Stomach smooth muscle (tissue), 2 donors: ENCODE data around the gene KIF4A.
A peak's percentile ranks its signal among the peaks of the same experiment; 100 is the strongest.

Experiments used
- H3K27ac ChIP-seq: one replicate; pipeline ENCODE4 v1.7.0; 2013; ENCODE audit warnings: mild to moderate bottlenecking, low read length, inconsistent platforms
- H3K27me3 ChIP-seq, 2 donors: one replicate each; pipeline ENCODE4 v1.7.0; 2013; ENCODE audit warnings: low read length in 2 of 2; ENCODE audit not compliant: insufficient read depth in 2 of 2, control insufficient read depth in 1 of 2
- H3K36me3 ChIP-seq, 2 donors: one replicate each; pipeline ENCODE4 v1.7.0; 2013; ENCODE audit warnings: low read length in 2 of 2; ENCODE audit not compliant: control insufficient read depth in 2 of 2, insufficient read depth in 2 of 2
- H3K4me1 ChIP-seq: one replicate; pipeline ENCODE4 v1.7.0; 2013; ENCODE audit warnings: low read length; ENCODE audit not compliant: control insufficient read depth, insufficient read depth
- H3K4me3 ChIP-seq, 2 donors: one replicate each; pipeline ENCODE4 v1.7.0; 2013; ENCODE audit warnings: low read length in 2 of 2
- H3K9ac ChIP-seq, 2 donors: one replicate each; pipeline ENCODE4 v1.7.0; 2013; ENCODE audit warnings: low read length in 2 of 2, mild to moderate bottlenecking in 1 of 2
- H3K9me3 ChIP-seq, 2 donors: one replicate each; pipeline ENCODE4 v1.7.0; 2013; ENCODE audit warnings: low read length in 2 of 2; ENCODE audit not compliant: control insufficient read depth in 2 of 2
- donor health status: healthy.
- donor health status: Pancreatic carcinoma.

KIF4A gene

GRCh38 chrX:70437921-70438665, 148.2 kb downstream of the KIF4A start:
- no peak overlapping the region for H3K4me3 ChIP-seq
- no peaks in the 10 kb centered on the region for H3K9me3 ChIP-seq
- H3K27ac ChIP-seq = no peak overlapping the region
- H3K9ac ChIP-seq = no peak overlapping the region
- no peaks in the 10 kb centered on the region for H3K36me3 ChIP-seq
- peaks cover 0 to 21% of the 10 kb centered on the region in 2 donors for H3K27me3 ChIP-seq
- peaks cover 10% of the 10 kb centered on the region for H3K4me1 ChIP-seq

- peaks cover 0 to 23% of the 10 kb centered on the region in 2 donors for H3K27me3 ChIP-seq
- no peak overlapping the region for H3K27ac ChIP-seq
- peaks cover 8% of the 10 kb centered on the region for H3K4me1 ChIP-seq
- no peak overlapping the region for H3K9ac ChIP-seq
- H3K36me3 ChIP-seq = no peaks in the 10 kb centered on the region
- no peak overlapping the region for H3K4me3 ChIP-seq
- no peaks in the 10 kb centered on the region for H3K9me3 ChIP-seq
These were observed 149.1 kb downstream of the KIF4A start for GRCh38 chrX:70439016-70439415.

- Histone ChIP-seq H3K27me3 (peaks cover 0 to 23% of the 10 kb centered on the region in 2 donors), H3K4me1 (peaks cover 11% of the 10 kb centered on the region), H3K9me3 (no peaks in the 10 kb centered on the region), H3K9ac (no peak overlapping the region), H3K4me3 (no peak overlapping the region), H3K27ac (no peak overlapping the region), H3K36me3 (no peaks in the 10 kb centered on the region)
These were observed 152.3 kb downstream of the KIF4A start for GRCh38 chrX:70442224-70442623.

GRCh38 chrX:70444326-70444945, 154.5 kb downstream of the KIF4A start, which contains the start of gene DLG3:
Gene DLG3, plus strand, starts transcription at chrX:70444835. Its CDS starts 367 bp downstream, at chrX:70445202.
- no peak within 1 kb of the TSS for H3K9ac ChIP-seq
- no peaks in the 10 kb centered on the region for H3K9me3 ChIP-seq
- no peaks in the 10 kb centered on the region for H3K36me3 ChIP-seq
- no peak within 1 kb of the TSS for H3K27ac ChIP-seq
- H3K4me3 ChIP-seq = peak within 1 kb of the TSS in 1 of 2 donors; percentile 61
- peaks cover 11% of the 10 kb centered on the region for H3K4me1 ChIP-seq
- H3K27me3 ChIP-seq = peaks cover 0 to 15% of the 10 kb centered on the region in 2 donors

GRCh38 chrX:70444946-70445656, 155.2 kb downstream of the KIF4A start:
- no peak overlapping the region for H3K27ac ChIP-seq
- peak overlapping the region in 1 of 2 donors; percentile 61 for H3K4me3 ChIP-seq
- no peak overlapping the region for H3K9ac ChIP-seq
- peaks cover 11% of the 10 kb centered on the region for H3K4me1 ChIP-seq
- H3K27me3 ChIP-seq = peaks cover 0 to 14% of the 10 kb centered on the region in 2 donors
- H3K9me3 ChIP-seq = no peaks in the 10 kb centered on the region
- no peaks in the 10 kb centered on the region for H3K36me3 ChIP-seq

GRCh38 chrX:70445951-70446350, 156.0 kb downstream of the KIF4A start:
- Histone ChIP-seq H3K9me3 (no peaks in the 10 kb centered on the region), H3K4me3 (no peak overlapping the region), H3K27me3 (peaks cover 0 to 14% of the 10 kb centered on the region in 2 donors), H3K9ac (no peak overlapping the region), H3K27ac (no peak overlapping the region), H3K4me1 (peaks cover 11% of the 10 kb centered on the region), H3K36me3 (no peaks in the 10 kb centered on the region)

- H3K36me3 ChIP-seq = no peaks in the 10 kb centered on the region
- no peaks in the 10 kb centered on the region for H3K9me3 ChIP-seq
- peaks cover 12% of the 10 kb centered on the region for H3K4me1 ChIP-seq
- H3K27me3 ChIP-seq = peaks cover 0 to 12% of the 10 kb centered on the region in 2 donors
- H3K4me3 ChIP-seq = no peak overlapping the region
- no peak overlapping the region for H3K27ac ChIP-seq
- H3K9ac ChIP-seq = no peak overlapping the region
These were observed 156.8 kb downstream of the KIF4A start for GRCh38 chrX:70446380-70447350.

- no peak overlapping the region for H3K4me3 ChIP-seq
- peaks cover 0 to 11% of the 10 kb centered on the region in 2 donors for H3K27me3 ChIP-seq
- no peak overlapping the region for H3K27ac ChIP-seq
- H3K9me3 ChIP-seq = no peaks in the 10 kb centered on the region
- H3K36me3 ChIP-seq = no peaks in the 10 kb centered on the region
- H3K4me1 ChIP-seq = peaks cover 27% of the 10 kb centered on the region
- no peak overlapping the region for H3K9ac ChIP-seq
These were observed 159.6 kb downstream of the KIF4A start for GRCh38 chrX:70449457-70449966.

- no peaks in the 10 kb centered on the region for H3K36me3 ChIP-seq
- peaks cover 0 to 5% of the 10 kb centered on the region in 2 donors for H3K27me3 ChIP-seq
- no peaks in the 10 kb centered on the region for H3K9me3 ChIP-seq
- H3K9ac ChIP-seq = peak overlapping the region; percentile 48 to 68
- H3K27ac ChIP-seq = no peak overlapping the region
- peaks cover 23% of the 10 kb centered on the region for H3K4me1 ChIP-seq
- peak overlapping the region; percentile 65 to 74 for H3K4me3 ChIP-seq
These were observed 162.3 kb downstream of the KIF4A start for GRCh38 chrX:70452143-70452733.
